Coronary artery (tissue), 2 donors: ENCODE results near the gene XYLT2.

Source experiments
- DNase-seq: peaks from one replicate; pipeline ENCODE4 v3.0.0-alpha.2; 2017; ENCODE audit warnings: low spot score
- H3K27ac ChIP-seq, 2 donors: fragments of 200-600 bp; sonication (generic); one replicate each; pipeline ENCODE4 v1.5.1; 2016 to 2019
- H3K4me3 ChIP-seq: fragments of 200-600 bp; sonication (generic); 2 replicates; pipeline ENCODE4 v1.5.1; 2016; ENCODE audit warnings: mild to moderate bottlenecking, moderate library complexity
- TF ChIP-seq, protein P1 (sequence below): fragments of 200-600 bp; sonication (generic); IDR thresholded peaks from one replicate; pipeline ENCODE4 v1.5.1; 2019; ENCODE audit warnings: antibody characterized with exemption

The XYLT2 gene

DNA sequence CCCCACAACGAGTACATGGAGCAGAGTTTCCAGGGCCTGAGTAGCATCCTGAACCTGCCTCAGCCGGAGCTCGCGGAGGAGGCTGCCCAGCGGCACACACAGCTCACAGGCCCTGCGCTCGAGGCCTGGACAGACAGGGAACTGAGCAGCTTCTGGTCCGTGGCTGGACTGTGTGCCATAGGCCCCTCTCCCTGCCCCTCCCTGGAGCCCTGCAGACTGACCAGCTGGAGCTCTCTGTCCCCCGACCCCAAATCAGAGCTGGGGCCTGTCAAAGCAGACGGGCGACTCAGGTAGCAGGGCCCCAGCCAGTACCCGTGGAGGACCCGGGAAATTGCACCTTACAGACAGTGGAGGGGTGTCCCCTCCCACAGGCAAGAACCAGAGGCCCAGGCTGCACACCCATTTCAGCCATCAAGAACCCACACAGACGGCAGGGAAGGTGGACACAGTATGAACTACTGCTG, 14.1 kb downstream of the XYLT2 start:
- DNase-seq = no peak
- Histone ChIP-seq H3K4me3 (no peak overlapping the region), H3K27ac (no peak overlapping the region)
- TF ChIP-seq, protein P1, sequence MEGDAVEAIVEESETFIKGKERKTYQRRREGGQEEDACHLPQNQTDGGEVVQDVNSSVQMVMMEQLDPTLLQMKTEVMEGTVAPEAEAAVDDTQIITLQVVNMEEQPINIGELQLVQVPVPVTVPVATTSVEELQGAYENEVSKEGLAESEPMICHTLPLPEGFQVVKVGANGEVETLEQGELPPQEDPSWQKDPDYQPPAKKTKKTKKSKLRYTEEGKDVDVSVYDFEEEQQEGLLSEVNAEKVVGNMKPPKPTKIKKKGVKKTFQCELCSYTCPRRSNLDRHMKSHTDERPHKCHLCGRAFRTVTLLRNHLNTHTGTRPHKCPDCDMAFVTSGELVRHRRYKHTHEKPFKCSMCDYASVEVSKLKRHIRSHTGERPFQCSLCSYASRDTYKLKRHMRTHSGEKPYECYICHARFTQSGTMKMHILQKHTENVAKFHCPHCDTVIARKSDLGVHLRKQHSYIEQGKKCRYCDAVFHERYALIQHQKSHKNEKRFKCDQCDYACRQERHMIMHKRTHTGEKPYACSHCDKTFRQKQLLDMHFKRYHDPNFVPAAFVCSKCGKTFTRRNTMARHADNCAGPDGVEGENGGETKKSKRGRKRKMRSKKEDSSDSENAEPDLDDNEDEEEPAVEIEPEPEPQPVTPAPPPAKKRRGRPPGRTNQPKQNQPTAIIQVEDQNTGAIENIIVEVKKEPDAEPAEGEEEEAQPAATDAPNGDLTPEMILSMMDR = no peak

DNA sequence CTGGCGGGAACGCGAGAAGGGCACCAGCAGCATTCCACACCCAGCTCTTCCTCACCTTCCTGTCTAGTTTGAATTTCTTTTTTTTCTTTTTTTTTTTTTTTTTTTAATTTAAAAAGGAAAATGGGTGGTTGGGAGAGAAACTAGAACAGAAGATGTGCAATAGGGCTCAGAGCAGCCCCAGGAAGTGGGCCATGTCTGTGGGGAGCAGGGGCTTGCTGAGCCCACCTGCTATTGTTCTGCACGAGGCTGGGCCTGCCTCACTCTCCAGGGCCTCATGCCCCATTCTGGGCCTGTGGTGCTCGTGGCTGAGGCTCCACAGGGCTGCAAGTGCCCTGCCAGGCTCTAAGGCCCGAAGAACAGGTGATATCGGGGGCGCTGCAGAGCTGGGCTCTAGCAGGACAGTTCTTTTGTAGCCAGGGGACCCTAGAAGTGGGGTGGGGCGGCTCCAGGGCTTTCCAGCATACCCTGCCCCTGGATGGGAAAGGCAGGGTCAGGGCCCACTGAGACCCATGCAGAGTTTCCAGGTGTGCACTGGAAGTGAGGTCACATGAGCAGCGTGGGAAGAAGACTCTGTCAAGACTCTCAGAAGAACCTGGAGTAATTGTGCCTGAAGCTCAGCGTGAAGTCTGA, 14.7 kb downstream of the XYLT2 start:
- no peak overlapping the region for H3K27ac ChIP-seq
- no peak for DNase-seq
- TF ChIP-seq, protein P1 = no peak
- no peak overlapping the region for H3K4me3 ChIP-seq

DNA sequence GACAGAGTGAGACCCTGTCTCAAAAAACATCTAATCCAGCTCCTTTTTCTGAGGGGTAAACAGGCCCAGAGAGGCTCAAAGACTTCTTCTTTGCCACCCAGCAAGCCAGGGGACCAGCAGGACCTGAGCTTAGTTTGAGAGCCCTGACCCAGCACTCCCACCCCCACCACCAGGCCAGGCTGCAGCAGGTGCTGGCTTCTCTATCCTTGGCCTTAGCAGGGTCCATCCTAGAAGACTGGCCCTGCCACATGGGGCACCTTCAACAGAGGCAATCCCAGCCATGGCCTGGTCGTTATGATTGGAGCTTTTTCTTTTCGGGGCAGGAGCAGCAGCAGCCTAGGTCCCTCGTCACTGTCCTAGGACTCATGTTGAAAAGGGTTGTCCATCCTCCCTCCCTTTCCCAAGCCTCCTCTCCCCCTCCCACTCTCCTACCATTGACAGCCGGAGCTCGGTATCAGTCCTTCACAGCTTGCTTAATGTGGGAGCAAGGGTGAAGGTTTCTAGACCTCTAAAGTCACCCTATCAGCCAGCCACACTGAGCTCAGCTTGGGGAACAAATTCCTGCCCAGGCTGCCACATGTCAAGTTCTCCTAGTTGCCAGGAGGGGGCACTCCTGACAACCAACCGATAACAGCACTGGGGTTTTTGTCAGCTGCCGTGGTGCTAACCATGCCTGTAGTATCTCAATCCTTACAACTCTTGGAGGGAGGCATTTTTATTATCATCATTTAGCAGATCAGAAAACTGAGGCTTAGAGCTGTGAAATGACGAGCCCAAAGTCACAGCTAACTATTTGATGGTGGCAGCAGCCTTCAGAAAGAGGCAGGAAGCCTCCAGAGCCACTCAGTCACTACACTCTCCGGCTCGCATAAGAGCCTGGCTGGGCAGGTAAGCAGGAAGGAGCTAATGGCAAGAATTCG, 15.9 kb downstream of the XYLT2 start:
- no peak overlapping the region for H3K4me3 ChIP-seq
- TF ChIP-seq, protein P1 = peak; percentile 48
- H3K27ac ChIP-seq = no peak overlapping the region
- DNase-seq = no peak

DNA sequence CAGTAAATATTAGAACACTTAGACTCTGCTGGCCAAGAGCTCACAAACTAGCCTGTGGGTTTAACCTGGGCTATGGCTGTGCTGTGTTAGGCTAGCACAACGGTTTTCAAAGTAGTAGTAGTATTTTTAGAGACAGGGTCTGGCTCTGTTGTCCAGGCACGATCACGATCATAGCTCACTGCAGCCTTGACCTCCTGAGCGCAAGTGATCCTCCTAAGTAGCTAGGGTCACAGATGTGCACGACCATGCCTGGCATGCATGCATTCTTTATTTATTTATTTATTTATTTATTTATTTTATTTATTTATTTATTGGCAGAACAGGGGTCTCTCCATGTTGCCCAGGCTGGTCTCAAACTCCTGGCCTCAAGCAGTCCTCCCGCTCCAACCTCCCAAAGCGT, 16.7 kb downstream of the XYLT2 start:
- TF ChIP-seq, protein P1 = no peak
- H3K4me3 ChIP-seq = no peak overlapping the region
- H3K27ac ChIP-seq = no peak overlapping the region
- no peak for DNase-seq

DNA sequence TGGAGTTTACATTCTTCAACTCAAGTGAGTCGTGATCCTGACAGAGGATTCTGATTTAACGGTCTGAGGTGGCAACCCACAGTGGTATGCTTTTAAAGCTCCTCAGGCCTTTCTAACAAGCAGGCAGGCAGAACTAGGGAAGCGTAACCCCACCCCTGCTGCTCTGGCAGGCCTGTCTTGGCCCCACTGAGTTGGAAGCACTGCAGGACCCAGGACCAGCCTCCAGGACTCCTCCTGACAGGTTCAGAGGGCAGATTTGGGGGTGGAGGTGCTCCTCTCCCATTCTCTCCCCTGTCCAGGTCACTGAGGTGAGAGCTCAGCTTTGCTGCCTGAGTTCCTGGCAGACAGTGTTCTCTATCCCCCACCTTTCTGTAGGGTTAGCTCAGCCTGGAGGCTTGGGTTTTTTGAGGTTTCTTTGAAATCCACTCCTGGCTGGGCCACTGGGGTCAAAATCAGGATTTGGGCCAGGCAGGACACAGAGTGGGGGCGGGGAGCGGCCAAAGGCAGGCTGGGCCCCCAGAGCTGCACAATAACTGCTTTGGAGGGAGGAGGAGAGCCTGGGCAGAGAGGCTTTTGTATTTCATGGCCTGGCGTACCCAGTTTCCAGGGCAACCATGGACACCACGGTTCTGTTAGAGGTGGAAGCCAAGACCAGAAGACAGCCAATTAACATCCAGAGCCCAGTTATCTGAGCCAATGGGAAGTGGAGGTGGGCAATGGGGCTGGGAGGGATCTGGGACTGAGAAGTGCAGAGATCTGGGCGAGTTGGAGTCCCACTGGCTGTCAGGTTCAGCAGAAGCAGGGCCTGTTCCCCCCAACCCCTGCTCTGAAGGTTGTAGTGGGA, 17.5 kb downstream of the XYLT2 start:
- Histone ChIP-seq H3K4me3 (no peak overlapping the region), H3K27ac (no peak overlapping the region)
- TF ChIP-seq, protein P1 = no peak
- DNase-seq = no peak

DNA sequence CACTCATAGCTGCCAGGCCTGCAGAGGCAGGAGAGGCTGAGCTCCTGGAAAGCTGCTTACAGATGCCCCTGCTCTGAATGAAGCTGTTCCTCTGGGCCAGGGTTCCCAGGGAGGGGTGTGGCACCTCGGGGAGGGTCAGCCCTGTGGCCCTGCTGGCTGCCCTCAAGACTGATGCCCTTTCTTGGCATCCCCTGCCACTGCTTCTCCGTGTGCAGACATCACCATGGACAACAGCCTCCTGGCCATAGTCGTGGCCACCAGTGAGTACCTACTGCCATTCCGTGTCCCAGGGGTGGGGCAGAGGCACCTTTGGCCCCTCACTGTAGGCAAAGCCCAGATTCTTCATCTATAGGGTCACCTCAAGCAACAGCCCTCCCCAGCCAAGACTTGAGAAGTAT, 18.1 kb downstream of the XYLT2 start:
- no peak for DNase-seq
- Histone ChIP-seq H3K27ac (no peak overlapping the region), H3K4me3 (no peak overlapping the region)
- TF ChIP-seq, protein P1 = no peak
